ENCODE results near the gene RNF34.

GRCh38 chr12:121352682-121353018, 47.3 kb upstream of the RNF34 start:
- TF ChIP-seq, protein P1, sequence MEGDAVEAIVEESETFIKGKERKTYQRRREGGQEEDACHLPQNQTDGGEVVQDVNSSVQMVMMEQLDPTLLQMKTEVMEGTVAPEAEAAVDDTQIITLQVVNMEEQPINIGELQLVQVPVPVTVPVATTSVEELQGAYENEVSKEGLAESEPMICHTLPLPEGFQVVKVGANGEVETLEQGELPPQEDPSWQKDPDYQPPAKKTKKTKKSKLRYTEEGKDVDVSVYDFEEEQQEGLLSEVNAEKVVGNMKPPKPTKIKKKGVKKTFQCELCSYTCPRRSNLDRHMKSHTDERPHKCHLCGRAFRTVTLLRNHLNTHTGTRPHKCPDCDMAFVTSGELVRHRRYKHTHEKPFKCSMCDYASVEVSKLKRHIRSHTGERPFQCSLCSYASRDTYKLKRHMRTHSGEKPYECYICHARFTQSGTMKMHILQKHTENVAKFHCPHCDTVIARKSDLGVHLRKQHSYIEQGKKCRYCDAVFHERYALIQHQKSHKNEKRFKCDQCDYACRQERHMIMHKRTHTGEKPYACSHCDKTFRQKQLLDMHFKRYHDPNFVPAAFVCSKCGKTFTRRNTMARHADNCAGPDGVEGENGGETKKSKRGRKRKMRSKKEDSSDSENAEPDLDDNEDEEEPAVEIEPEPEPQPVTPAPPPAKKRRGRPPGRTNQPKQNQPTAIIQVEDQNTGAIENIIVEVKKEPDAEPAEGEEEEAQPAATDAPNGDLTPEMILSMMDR (IDR thresholded peaks at IDR 0.05; ENCODE audit: insufficient read depth, low read length, poor library complexity, severe bottlenecking): no peak
- no peak for TF ChIP-seq EZH2phosphoT487 (conservative IDR thresholded peaks at IDR 0.05; ENCODE audit: low read length)

All from SU-DHL-6 (cell line).